ENCODE results near the gene DOCK9. TPM values are rescaled to one million over a fixed set of nuclear protein-coding genes. Genes with fewer than 3 reads are reported as not detected.

DOCK9 gene
- total and polyA plus RNA-seq, 9 of the 15 experiments (the other 6 are each of a cell fraction or from before 2014, with no cell fraction given) = 3.5 to 25.3 (median 16.7) TPM

DNA sequence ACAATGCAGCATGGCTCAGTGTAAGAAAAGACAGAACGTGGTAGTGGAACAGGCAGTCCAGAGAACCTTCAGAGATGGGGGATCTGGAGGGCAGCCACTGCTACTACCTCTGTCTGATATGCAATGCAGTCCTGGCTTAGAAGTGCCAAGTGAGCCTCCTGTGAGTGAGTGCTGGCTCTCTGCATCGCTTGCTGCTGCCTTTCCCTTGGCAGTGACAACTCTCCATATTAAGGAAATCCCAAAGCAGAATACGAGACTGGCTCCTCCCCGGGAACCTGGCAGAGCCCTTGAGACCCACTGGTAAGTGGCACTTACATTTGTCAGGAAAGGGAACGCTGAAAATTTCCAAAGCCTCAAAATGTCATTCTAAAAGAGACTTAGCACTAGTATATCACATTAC is 7.5 kb downstream of the DOCK9 start (continued):
- TF ChIP-seq SPI1 (IDR thresholded peaks at IDR 0.05; ENCODE audit: borderline replicate concordance, low read depth, low read length) = no peak
- no peak for TF ChIP-seq ERF (CRISPR knock-in tag; IDR thresholded peaks at IDR 0.05)
- TF ChIP-seq, protein P1, sequence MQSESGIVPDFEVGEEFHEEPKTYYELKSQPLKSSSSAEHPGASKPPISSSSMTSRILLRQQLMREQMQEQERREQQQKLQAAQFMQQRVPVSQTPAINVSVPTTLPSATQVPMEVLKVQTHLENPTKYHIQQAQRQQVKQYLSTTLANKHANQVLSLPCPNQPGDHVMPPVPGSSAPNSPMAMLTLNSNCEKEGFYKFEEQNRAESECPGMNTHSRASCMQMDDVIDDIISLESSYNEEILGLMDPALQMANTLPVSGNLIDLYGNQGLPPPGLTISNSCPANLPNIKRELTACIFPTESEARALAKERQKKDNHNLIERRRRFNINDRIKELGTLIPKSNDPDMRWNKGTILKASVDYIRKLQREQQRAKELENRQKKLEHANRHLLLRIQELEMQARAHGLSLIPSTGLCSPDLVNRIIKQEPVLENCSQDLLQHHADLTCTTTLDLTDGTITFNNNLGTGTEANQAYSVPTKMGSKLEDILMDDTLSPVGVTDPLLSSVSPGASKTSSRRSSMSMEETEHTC (IDR thresholded peaks at IDR 0.05) = no peak
- TF ChIP-seq, protein P2, sequence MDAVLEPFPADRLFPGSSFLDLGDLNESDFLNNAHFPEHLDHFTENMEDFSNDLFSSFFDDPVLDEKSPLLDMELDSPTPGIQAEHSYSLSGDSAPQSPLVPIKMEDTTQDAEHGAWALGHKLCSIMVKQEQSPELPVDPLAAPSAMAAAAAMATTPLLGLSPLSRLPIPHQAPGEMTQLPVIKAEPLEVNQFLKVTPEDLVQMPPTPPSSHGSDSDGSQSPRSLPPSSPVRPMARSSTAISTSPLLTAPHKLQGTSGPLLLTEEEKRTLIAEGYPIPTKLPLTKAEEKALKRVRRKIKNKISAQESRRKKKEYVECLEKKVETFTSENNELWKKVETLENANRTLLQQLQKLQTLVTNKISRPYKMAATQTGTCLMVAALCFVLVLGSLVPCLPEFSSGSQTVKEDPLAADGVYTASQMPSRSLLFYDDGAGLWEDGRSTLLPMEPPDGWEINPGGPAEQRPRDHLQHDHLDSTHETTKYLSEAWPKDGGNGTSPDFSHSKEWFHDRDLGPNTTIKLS (IDR thresholded peaks at IDR 0.05; ENCODE audit: borderline replicate concordance, low read depth) = no peak
- no peak for TF ChIP-seq SMARCA4 (IDR thresholded peaks at IDR 0.05)
- TF ChIP-seq ZNF57 (CRISPR knock-in tag; IDR thresholded peaks at IDR 0.05) = no peak
- TF ChIP-seq BCOR (IDR thresholded peaks at IDR 0.05) = no peak
- no peak for TF ChIP-seq CEBPB (tag; IDR thresholded peaks at IDR 0.05)

DNA sequence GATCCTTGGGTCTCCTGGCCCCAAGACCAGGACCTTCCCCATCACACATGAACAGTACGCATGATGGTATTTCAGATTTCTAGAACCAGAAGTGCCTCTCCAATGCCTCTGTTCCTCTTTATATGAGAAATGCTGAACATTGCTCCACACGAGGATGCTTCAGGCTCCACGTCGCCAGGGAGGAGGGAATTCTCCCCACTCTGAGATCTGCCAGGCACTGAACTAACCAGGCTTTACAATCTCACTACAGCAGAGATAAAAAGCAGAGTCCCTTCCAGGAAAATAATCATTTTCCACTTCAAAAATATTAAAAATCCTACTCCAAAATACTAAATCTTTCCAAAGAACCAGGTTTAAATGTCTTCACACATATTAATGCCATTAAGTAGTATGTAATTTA is 10.4 kb downstream of the DOCK9 start:
- CTCF ChIA-PET (ENCODE audit: low intra/inter-chr PET ratio) = no interaction called here
- intact Hi-C loops (cut with micrococcal nuclease) (no loop called here), in situ Hi-C loops (cut with MboI) (no loop called here)
- 87% methylated on average over 4 of the region's 4 CpGs for WGBS (ENCODE audit: insufficient coverage, low coverage, missing lambda C conversion rate)
- H3K9me3 ChIP-seq (replicated peaks; ENCODE audit: control insufficient read depth, insufficient read depth, low read depth, low read length) = no peaks in the 10 kb centered on the region
- TF ChIP-seq BDP1 (IDR thresholded peaks at IDR 0.05; ENCODE audit: insufficient read depth, insufficient read length) (no peak), CEBPG (CRISPR knock-in tag; IDR thresholded peaks at IDR 0.05) (no peak), CEBPG (tag; conservative IDR thresholded peaks at IDR 0.05 in 1 of 2, IDR thresholded peaks at IDR 0.05 in 1 of 2) (0 out of 4 replicates have a peak, but pooled peaks of 1 of the 2 experiments have one; percentile 1)
- DNase-seq (ENCODE audit: extremely low read depth in 1 of 4, low spot score in 3 of 4) = no peak
- POLR2A ChIA-PET = no interaction called here
- no TSS peak for BruUV-seq (replicated peaks)
- H3K79me2 ChIP-seq (ENCODE audit: control insufficient read depth, insufficient read depth, low read length) = peaks cover 2% of the 10 kb centered on the region; the same call in 1 of the 3 replicates
- peaks cover 2 to 6% of the 10 kb centered on the region in 2 experiments; a peak in 3 of 5 replicates for H3K4me1 ChIP-seq (replicated peaks in 1 of 2; ENCODE audit: control insufficient read depth in 2 of 2, insufficient read depth in 2 of 2, low read length in 2 of 2)
- H2AFZ ChIP-seq (ENCODE audit: low read depth, low read length) = no peak overlapping the region
- no peaks in the 10 kb centered on the region for H3K9me1 ChIP-seq (ENCODE audit: control insufficient read depth, insufficient read depth, low read length)
- no peak overlapping the region for H3K4me3 ChIP-seq
- H3K4me2 ChIP-seq (ENCODE audit: insufficient read depth, low read length) = no peak overlapping the region
- no peak overlapping the region for H3K27ac ChIP-seq (ENCODE audit: extremely low read depth, low read depth, low read length)
- H3K36me3 ChIP-seq (ENCODE audit: control insufficient read depth, insufficient read depth, low read length) = no peaks in the 10 kb centered on the region
- ATAC-seq = no peak
- no peaks in the 10 kb centered on the region for H3K27me3 ChIP-seq (ENCODE audit: control insufficient read depth in 2 of 2, insufficient read depth in 2 of 2, low read length in 2 of 2)
- H3K9ac ChIP-seq (ENCODE audit: insufficient read depth in 1 of 2, low read depth in 2 of 2, low read length in 2 of 2) = no peak overlapping the region
- no peaks in the 10 kb centered on the region for H4K20me1 ChIP-seq (replicated peaks; ENCODE audit: control insufficient read depth, insufficient read depth, low read length)
- no peak for FAIRE-seq

All from K562 (cell line).